Stimulated activated CD8-positive, alpha-beta memory T cell treated with anti-CD3 and anti-CD28 coated beads, Interleukin-4, amount 100 ng/mL, for 1 hour (primary cell): ENCODE data around the gene PRKACG.
"Not testable (repeated sequence)": the region's sequence is repeated elsewhere in the genome, so short reads cannot be mapped to it uniquely, and the experiment has no call there.

ENCODE experiments used
- DNase-seq, 2 donors: peaks; one replicate each; pipeline ENCODE4 v3.0.0-alpha.2; 2020; ENCODE audit warnings: low read depth in 2 of 2, low spot score in 1 of 2

PRKACG gene

DNA sequence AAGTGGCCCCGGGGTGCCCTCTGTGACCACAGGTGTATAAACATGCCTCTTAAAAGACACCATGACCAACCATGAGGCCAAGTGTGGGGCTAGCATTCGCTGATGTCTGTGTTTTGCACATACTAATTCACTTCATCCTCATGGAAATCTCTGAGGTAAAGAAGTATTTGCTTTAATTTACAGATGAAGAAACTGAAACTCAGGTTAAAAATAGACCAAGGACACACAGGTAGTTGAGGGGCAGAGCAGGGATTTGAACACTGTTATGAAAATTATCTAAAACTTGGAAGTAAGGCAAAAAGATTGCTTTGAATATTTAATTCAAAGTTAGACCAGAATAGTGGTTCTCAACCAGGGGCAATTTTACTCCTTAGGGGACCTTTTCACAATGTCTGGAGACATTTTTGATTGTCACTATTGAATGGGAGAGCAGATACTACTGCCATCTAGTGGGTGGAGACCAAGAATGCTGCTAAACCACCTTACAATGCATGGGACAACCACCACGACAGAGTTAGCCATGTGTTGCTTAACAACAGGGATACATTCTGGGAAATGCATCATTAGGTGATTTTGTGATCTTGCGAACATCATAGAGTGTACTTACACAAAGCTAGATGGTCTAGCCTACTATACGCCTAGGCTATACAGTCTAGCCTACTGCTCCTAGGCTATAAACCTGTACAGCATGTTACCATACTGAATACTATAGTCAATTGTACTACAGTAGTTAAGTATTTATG, 13.6 kb upstream of the PRKACG start:
- DNase-seq = peak in 1 of 2 donors; percentile 6

DNA sequence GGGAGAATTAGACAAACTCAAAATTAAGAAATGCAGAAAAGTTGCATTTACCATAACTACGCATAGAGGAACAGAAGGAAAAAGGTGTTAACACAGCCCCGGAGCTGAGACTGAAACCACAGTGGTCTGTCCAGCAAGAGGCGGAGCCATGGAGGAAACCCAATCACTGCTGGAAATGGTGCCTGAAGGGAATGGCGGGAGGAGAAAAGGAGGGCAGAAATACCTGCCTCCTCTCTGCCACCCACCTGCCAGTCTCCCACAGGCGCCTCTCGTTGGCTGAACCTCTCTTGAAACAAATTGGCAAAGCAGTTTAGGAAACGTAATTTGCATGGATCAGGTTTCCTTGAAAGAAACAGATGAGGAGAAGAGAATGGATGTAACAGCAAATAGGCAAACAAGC, 9.7 kb upstream of the PRKACG start:
- DNase-seq = no peak

- no peak for DNase-seq
Observed at GRCh38 chr9:69020301-69021145, 6.6 kb upstream of the PRKACG start.

DNA sequence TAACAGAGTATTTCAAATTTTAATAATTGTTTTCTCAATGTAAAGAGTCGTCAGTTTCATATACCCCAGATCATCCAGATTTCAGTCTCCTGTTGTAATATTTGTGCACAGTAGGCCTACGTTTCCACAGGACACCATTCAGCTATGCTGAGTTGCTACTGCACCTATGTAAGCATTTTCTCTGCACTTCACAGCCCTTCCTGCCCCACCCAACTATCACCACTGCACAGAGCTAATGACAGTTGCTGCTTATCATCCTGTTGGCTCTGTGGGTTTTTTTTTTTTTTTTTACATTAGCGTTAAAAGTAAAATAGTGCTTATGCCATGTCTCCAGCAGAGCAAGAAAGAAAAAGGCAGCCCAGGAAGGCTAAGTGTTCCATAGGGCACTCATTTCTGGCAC, 5.9 kb upstream of the PRKACG start:
- peak in 1 of 2 donors; percentile 10 for DNase-seq

GRCh38 chr9:69018737-69019136, 4.8 kb upstream of the PRKACG start:
- DNase-seq = no peak

DNA sequence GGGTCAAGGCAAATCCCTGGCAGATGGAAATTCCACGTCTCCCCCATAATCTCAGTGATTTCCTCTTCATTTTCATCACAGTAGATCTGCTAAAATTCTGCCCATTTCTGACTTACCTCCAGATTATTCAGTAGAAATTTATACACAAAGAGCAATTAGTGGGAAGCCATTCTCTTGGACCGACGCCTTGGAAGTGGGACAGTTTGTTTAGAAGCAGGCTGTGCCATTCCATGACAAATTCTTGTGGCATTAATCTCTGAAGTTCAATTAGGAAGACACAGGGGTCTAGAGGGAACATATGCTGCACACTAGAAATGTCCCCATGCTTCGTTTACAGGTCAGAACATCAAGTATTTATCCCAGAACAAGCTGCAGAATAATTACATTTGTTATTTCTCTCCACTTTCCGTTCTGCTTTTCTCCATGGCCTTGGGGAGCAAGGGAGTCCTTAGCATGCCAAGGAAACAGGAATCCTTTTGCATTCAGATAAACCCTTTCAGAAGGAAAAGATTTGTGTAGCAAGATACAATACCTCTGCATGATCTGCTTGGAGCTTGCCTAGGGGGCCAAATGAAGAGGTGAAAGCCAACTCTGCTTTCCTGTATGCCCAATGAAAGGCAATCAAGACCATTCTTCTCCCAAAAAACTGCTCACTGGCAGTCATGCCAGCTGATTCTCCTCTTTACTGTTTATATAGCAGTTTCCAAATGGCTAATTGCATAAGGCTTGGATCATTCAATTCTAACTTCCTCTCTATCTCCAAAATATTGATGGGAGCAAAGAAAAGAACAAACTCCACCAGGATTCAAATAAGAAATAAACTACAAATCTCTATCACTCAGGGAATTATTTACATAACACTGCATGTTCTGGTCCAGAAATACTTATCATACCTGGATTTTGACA, 2.5 kb upstream of the PRKACG start:
- DNase-seq = no peak

GRCh38 chr9:69013382-69013727, 558 bp downstream of the PRKACG start:
- no peak for DNase-seq

DNA sequence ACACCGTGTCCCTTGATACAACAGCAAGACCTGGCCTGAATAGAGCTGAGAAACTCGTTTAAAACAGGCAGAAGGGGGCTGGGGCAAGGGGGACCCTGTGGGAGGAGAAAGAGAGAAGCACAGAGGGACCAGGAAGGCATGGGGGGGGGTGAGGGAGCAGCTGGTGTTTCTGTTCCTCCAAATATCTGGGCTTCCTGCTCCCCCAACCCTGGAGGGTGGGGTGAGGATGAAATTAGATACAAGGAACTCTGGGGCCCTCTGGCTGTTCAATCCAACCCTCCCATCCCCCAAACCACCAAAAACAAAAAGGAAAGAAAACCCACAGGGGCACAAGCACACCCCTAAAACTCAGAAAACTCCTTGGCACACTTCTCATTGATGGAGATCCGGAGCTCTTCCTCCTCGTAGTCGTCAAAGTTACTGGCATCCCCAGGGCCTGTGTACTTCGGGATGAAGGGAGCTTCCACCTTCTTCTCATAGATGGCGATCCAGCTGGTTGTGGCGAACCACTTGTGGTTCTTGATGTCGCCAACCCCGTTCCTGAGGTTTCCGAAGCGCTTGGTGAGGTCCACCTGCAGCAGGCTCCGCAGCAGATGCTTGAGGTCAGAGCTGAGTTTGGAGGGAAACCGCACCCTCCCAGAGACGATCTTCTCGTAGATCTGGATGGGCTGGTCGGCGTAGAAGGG, 1.1 kb downstream of the PRKACG start:
- DNase-seq = no peak

- no peak for DNase-seq
Observed at GRCh38 chr9:69009708-69010107, 4.2 kb downstream of the PRKACG start.

- no peak for DNase-seq
Observed at GRCh38 chr9:69004836-69005235, 9.1 kb downstream of the PRKACG start.

- DNase-seq = no peak
Observed at GRCh38 chr9:69003051-69003450, 10.9 kb downstream of the PRKACG start.

DNA sequence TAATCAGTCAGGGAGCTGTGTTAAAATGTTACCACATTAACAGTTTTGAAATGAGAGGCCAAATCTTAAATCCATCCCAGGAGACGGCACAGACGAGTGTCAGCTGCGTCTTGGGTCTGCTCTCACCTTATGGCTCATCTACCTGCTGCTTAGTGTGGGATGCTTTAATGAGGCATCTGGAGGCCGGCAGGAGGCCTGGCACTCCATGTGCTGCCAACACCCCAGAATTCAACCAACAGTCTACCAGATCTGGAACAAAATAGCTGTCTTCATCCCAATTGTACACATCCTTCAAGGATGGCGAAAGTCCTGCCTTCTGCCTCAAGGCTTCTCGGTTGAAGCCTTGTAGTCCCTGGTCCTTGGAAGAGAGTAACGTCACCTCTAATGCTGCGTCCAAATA, 12.0 kb downstream of the PRKACG start:
- DNase-seq = no peak

GRCh38 chr9:68999393-69000105, 14.4 kb downstream of the PRKACG start:
- DNase-seq = peak in 1 of 2 donors; percentile 19

DNA sequence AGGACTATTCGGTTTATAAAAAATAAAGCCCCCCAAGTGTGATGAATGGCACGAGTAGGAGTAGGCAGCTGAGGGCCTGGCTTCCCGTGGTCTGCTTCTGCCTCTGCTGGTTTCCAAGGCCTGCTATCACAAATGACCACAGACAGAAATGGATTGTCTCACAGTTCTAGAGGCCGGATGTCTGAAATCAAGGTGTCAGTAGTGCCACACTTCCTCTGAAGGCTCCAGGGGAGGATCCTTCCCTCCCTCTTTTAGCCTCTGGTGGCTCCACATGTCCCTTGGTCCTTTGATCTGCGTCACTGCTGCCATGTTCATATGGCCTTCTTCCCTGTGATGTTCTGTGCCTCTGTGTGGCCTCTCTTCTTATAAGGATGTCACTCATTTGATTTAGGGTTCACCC, 15.1 kb downstream of the PRKACG start:
- no peak for DNase-seq

GRCh38 chr9:68998385-68998784, 15.5 kb downstream of the PRKACG start:
- no peak for DNase-seq

- no peak for DNase-seq
Observed at GRCh38 chr9:68997666-68998065, 16.2 kb downstream of the PRKACG start.

DNA sequence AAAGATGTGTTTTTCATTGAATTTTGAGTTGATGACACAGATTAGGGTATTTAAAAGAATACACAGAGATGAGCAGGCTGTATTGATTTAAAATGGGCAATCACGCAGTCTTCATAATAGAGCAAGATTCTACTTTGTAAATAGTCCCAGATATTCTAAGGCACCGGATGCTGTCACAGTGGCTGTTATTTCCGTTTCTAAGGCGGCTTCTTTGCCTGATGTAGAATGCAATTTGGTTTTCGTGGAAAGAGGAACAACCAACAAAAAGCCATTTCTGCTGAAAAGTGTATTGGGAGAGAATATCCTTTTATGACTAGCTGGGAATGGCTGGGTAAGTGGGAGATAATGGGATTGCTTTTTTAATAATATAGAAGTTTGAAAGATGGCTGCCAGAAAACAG, 17.5 kb downstream of the PRKACG start:
- no peak for DNase-seq

GRCh38 chr9:68995776-68996175, 18.1 kb downstream of the PRKACG start:
- DNase-seq = no peak

DNA sequence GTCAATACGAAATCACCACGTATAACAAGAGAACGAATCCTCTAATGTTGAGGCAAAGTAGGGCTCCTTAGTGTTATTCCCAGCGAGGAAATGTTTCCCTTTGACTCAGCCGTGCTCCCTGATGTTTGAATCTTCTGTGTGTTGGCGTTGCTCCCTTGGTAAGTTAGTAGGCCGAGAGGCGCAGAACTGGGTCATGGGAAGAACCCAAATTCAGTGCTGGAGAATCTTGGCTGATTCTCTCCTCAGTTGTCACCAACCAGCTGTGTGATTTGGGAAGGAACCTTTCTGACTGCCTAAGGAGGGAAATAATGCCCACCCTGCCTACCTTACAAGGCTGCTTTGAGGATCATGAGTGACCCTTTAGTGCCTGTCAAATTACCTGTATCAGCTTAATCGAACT, 22.5 kb downstream of the PRKACG start:
- no peak for DNase-seq

GRCh38 chr9:68986949-68987348, 27.0 kb downstream of the PRKACG start:
- not testable (repeated sequence) for DNase-seq
